NCI-H146 (cell line): ENCODE measurements around the gene ZP2.
"Not testable (repeated sequence)": the region's sequence is repeated elsewhere in the genome, so short reads cannot be mapped to it uniquely, and the experiment has no call there.

ENCODE experiments used
- DNase-seq: peaks from one replicate; lab custom pipeline; 2025; lab: John Stamatoyannopoulos, UW

Gene ZP2

DNA sequence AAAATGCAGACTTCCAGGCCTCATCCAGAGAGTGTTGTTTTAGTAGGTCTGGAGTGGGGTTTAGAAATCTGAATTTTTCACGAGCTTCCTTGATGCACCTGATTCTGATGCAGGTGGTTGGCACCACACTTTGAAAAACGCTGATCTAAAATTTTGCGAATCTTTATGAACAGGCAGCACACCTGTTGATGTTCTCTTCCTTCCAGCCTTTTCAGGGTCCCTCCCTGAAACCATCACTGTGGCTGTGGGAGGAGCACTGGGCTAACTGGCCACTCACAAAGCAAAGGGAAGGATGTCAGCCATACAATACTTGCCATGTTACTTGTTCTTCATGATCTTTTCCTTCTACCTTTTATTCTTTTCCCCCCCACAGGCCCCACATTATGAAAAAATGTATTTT lies 38.7 kb downstream of the ZP2 start:
- DNase-seq, result no peak

DNA sequence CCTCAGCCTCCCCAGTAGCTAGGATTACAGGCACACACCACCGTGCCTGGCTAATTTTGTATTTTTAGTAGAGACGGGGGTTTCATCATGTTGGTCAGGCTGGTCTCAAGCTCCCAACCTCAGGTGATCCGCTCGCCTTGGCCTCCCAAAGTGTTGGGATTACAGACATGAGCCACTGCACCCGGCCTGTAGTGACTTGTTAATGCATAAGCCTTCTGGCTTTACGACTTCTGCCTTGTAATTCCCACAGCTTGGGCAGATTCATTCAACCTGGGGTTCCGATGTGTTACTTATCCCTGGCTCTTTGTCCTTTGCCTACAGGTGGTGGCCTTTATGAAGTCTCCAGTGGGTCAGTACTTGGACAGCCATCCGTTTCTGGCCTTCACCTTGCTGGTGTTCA lies 41.3 kb downstream of the ZP2 start:
- not testable (repeated sequence) for DNase-seq

DNA sequence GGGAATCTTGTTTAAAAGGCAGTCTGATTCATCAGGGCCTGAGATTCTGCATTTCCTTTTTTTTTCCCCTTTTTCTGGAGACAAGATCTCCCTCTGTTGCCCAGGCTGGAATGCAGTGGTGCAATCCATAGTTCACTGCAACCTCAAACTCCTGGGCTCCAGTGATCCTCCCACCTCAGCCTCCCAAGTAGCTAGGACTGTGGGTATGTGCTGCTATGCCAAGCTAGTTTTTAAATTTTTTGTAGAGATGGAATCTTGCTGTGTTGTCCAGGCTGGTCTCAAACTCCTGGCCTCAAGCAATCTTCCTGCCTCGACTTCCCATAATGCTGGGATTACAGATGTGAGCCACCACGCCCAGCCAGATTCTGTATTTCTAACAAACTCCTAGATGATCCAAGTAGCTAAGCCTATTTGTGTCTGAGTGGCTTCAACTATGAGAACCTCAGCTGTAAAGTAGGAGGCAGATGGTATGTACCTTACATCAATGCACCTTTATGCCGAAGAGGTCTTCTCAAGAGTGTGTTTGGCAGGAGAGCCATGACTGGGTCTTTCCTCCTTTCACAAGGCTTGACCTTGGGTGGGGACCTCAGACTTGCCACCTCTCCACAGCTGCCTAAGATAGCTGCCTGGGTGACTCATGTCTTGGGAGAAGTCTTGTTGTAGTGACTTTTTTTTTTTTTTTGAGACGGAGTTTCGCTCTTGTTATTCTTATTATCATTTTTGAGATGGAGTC lies 42.0 kb downstream of the ZP2 start:
- DNase-seq, result no peak

DNA sequence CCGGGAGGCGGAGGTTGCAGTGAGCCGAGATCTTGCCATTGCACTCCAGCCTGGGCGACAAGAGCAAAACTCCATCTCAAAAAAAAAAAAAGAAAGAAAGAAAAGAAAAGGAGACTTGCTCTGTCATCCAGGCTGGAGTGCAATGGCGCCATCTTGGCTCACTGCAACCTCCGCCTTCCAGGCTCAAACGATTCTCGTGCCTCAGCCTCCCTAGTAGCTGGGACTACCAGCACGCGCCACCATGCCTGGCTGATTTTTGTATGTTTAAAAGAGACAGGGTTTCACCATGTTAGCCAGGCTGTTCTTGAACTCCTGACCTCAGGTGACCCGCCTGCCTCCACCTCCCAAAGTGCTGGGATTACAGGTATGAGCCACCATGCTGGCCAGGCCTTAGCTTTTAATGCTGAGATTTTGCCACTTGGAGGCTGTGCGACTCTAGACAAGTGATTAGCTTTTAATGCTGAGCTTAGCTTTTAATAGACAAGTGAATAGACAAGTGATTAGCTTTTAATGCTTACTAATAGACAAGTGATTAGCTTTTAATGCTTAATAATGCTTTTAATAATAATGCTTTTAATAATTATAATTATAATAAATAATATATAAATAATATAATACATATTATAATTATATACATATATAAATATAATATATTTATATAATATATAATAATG lies 43.3 kb downstream of the ZP2 start:
- DNase-seq, result no peak

DNA sequence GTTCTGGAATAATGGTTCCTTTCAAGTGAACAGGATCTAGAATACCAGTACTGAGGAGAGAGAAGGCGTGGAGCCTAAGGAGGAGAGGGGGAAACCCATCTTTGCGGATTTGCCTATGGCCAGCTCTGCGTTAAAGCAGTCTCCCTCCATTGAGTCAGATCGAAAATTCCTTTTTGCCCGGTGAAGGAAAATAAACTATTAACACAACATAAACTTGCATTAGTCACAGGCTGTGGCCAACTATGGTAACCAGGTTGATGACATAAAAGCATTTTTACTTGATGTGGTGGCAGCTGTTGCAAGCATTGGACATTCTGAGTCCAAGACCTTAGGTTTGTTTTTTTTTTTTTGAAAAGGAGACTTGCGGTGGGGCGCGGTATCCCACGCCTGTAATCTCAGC lies 44.0 kb downstream of the ZP2 start:
- DNase-seq, result no peak

DNA sequence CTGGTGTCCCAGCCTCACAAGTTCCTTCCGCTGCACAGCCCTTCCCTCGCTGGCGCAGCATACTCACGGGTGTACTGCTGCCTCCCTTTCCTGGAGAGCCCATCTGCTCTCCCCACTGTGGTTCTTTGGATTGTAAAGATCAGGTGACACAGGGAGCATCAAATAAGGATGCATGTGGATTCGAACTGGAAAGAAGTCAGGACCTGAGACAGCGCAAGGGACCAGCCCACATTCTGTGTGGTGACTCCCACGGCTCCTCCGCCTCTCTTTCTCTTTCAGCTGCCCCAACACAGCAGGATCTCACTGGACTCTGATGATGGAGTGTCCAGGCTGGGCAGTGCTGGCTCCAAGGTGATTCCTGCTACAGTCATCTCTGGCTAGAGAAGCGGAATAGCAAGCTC lies 44.8 kb downstream of the ZP2 start:
- DNase-seq, result no peak

DNA sequence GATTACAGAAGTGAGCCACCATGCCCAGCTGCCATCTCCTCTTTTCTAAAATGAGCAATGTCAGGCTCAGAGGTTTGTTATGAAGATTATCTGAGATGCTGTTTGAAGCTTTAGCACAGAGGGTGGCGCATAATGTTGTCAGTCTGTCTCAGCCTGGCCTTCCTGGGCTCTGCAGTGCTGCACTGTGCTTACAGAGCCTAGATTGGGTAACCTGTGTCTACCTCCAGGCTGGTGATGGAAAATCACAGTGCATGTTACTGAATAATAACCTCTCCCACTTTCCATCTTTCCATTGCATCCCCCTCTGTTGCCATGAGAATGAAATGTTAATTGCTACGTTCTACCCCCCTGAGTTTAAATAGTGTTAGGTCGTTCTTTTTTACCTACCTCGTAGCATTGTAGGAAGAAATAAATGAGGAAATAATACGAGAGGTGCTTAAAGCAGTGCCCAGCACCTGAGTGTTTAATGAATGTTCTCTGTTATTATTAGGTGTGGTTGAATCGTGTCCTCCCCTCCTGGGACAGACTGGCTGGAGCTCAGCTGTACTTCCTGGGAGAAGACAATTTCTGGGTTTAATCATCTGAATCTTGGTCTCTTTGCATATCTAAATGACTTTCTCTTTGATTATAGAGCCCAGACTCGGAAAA lies 46.7 kb downstream of the ZP2 start:
- no peak for DNase-seq

DNA sequence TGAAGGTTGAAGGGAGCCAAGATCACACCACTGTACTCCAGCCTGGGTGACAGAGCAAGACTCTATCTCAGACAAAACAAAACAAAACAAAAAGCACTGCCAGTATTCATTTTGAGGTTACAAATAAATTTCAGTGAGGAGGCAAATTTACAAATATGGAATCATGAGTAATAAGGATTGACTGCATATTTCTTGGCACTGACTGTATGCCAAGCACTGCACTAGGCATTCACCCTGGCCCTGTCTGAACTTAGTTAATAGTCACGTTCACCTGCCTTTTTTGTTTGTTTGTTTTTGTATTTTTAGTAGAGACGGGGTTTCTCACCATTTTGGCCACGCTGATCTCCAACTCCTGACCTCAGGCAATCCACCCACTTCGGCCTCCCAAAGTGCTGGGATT lies 47.8 kb downstream of the ZP2 start:
- no peak for DNase-seq

DNA sequence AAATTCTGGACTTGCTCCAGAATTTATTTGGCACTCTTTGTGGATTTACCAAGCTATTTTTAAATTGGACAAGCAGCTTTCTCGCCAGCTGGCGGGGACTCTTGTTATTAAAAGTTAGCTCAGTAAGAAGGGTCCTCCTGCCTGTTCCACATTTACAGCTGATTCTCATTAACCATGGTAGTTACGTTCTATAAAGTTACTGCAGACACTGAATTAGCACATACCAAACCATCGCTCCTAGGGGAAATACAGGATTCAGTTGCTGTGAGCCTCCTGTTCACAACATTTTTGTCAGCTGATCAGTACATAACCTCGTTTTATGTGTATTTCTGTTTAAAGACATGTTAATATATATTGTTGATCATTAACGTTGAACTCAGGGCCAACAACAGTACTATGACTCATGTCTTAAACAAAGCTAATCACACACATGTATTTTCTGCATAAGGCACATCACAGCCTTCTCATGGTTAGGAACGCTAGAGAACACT lies 48.7 kb downstream of the ZP2 start:
- no peak for DNase-seq

DNA sequence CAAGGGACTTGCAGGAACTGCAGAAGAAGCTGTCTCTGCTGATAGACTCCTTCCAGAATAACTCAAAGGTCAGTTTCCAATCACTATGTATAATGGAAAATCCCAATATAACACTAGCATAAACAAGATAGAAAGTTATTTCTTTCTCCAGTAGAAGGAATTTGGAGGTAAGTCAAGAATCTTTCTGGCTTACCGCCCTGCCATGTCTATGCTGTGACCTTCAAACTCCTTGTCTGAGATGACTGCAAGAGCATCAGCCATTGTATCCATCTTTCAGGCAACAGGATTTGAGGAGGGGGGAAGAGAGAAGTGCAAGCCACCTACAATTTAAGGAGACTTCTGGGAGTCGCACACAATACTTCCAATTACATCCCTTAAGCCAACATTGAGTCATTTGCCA lies 50.2 kb downstream of the ZP2 start:
- DNase-seq, result no peak

DNA sequence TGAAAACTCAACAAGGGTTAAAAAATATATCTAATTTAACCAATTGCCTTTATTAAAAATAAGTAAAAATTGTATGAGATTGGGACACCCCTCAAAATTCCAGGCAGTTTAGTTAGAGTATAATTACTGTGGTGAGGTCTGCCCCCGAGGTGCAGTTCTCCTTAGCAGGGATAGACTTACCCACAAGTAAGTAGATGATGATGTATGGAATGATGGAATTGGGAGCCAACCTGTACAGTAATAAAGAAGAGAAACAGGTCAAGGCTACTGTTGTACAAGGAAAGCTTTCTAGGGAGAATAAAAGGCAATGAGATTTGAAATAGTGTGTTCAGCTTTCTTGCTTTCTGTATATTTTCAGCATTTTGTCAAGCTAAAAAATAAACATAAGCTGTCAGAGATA lies 51.1 kb downstream of the ZP2 start:
- DNase-seq, result no peak

DNA sequence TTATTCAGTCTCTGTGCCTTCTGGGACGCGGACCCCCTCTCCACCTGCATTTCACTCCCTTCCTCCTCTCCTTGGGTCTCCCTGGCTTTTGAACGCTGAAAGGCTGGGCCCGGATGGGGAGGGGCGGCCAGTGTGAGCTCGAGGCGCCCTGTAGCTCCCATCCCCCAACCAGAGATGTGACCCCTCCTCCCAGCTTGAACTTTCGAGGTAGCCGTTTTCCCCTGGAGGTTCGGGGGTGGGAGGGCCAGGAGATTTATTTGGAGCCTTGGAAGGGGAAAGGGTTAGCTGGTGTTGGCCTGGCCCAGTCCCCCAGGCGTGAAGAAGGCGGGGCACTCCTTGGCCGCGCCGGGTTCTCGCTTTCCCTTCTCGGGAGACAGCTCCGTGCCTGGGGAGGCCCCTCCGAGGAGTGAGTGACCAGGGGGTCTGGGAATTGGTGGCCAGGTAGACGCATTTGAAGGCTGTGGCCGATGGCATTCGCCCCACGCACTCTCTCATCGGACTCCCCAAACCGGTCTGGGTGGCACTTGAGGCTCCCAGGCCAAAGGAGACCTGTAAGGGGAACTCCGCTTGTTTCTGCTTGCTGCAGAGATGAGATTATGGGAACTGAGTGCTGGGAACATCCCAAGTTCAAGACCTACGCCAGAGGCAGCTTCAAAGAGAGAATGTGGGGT lies 52.0 kb downstream of the ZP2 start:
- DNase-seq, result no peak

DNA sequence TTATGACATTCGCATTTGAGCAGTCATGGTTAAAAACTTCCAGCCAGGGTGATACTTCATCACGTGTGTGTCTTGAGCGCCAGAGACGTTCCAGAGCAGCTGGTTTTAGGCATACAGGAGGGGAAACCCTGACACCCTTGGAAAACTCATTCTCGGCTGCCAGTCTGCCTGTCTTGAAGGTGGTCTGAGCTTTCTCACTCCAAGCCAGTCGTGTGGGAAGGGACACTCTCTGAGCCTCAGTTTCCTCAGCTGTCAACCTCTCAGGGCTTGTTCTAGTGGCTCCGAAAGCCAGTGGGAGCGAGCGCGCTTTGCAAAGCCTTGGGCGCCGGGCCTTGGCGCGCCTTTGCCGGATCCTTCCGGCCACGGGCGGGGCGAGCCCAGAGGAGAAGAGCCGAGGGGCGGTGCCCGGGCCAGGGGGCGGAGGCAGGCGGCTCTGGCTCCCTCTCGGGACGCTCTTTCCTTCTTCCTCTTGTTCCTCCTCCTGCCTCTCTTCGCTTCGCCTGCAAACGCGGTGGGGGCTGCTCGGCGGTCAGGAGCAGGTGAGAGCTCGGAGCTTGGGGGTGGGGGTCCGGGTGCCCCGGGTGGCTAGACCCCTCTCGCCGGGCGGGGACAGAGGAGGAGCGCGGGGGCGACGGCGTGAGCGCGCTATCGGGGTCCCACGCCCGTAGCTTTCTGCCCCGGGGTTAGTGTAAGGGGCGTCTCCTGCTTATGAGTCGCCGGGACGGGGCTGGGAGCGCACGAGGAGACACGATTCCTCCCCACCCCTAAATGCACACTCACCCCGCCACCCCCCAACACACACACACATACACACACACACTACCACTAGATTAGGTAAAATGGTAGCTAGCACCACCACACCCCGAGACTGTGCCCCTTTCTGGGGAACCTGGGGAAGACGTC lies 52.9 kb downstream of the ZP2 start, which contains the start of gene LDAF1:
Gene LDAF1 (plus strand): TSS at position 467 of the 903 bp plus-strand sequence. CDS start 2,509 bp downstream, outside the sequence.
- DNase-seq, result peak; percentile 45

DNA sequence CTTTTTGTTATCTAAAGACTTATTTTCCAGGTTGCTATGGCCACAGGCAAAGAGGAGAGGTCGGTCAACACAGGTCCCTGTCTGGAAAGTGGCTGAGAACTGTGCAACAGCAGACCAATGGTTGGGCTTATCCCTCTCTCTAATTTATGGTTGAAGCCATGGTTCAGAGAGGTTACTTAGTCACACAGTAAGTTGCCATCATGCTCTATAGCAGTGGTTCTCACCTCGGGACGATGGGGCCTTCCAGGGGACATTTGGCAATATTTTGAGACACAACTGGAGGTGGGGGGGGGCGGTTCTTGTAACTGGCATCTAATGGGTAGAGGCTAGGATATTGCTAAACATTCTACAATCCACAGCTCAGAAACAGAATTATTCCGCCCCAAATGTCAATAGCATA lies 53.7 kb downstream of the ZP2 start:
- DNase-seq, result no peak

DNA sequence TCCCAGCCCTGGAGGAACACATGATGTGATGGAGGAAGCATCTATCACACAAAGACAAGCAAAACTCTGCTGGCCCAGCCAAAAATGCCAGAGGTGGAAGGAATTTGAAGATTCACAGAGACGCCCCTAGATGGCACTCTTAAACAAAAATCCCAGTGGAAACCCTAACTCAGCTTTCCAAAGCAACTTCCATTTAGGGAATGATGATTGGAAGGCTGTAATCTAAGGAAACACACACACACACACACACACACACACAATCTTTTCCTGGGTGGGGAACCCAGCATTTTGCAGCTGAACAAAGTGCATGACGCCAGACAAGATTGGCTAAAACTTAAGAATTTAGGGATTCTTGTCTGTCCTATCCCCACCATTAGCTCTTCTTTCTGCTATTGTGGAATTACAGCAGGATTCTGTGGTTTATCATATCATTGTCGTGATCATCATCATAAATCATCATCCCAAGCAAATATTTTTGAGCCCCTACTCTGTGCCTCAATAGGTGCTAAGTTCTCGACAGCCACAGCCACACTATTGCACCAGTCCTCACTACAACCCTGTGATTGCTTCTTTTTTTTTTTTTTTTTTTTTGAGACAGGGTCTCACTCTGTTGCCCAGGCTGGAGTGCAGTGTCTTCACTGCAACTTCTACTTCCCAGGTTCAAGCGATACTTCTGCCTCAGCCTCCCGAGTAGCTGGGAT lies 54.5 kb downstream of the ZP2 start:
- DNase-seq, result peak; percentile 50

DNA sequence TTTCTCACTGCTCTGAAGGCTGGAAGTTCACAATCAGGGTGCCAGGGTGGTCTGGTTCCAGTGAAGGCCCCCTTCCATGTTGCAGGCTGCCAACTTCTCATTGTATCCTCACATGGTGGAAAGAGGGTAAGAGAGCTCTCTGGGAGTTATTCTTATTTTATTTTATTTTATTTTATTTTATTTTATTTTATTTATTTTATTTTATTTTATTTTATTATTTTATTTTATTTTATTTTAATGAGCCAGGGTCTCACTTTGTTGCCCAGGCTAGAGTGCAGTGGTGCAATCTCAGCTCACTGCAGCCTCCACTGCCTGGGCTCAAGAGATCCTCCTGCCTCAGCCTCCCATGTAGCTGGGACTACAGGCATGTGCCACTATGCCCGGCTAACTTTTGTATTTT lies 55.4 kb downstream of the ZP2 start:
- not testable (repeated sequence) for DNase-seq

DNA sequence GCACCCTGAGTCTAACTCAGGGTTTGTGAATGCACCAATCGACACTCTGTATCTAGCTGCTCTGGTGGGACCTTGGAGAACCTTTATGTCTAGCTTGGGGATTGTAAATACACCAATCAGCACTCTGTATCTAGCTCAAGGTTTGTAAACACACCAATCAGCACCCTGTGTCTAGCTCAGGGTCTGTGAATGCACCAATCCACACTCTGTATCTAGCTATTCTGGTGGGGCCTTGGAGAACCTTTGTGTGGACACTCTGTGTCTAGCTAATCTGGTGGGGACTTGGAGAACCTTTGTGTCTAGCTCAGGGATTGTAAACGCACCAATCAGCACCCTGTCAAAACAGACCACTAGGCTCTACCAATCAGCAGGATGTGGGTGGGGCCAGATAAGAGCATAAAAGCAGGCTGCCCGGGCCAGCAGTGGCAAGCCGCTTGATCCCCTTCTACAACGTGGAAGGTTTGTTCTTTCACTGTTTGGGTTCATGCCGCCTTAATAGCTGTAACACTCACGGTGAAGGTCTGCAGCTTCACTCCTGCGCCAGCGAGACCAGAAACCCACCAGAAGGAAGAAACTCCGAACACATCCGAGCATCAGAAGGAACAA lies 58.1 kb downstream of the ZP2 start:
- DNase-seq, result not testable (repeated sequence)

DNA sequence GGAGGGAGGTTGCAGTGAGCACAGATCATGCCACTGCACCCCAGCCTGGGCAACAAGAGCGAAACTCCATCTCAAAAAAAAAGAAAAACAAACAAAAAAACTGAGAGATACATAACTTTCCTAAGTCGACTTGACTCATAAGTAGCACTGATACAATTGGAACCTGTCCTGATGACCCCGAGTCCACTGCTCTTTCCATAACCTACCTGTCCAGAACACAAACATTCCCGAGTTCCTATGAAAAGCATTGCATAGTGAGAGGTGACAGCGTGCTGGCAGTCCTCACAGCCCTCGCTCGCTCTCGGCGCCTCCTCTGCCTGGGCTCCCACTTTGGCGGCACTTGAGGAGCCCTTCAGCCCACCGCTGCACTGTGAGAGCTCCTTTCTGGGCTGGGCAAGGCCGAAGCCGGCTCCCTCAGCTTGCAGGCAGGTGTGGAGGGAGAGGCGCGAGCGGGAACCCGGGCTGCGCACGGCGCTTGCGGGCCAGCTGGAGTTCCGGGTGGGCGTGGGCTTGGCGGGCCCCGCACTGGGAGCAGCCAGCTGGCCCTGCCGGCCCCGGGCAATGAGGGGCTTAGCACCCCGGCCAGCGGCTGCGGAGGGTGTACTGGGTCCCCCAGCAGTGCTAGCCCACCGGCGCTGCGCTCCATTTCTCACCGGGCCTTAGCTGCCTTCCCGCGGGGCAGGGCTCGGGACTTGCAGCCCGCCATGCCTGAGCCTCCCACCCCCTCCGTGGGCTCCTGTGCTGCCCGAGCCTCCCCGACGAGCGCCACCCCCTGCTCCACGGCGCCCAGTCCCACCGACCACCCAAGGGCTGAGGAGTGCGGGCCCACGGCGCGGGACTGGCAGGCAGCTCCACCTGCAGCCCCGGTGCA lies 59.0 kb downstream of the ZP2 start:
- not testable (repeated sequence) for DNase-seq

DNA sequence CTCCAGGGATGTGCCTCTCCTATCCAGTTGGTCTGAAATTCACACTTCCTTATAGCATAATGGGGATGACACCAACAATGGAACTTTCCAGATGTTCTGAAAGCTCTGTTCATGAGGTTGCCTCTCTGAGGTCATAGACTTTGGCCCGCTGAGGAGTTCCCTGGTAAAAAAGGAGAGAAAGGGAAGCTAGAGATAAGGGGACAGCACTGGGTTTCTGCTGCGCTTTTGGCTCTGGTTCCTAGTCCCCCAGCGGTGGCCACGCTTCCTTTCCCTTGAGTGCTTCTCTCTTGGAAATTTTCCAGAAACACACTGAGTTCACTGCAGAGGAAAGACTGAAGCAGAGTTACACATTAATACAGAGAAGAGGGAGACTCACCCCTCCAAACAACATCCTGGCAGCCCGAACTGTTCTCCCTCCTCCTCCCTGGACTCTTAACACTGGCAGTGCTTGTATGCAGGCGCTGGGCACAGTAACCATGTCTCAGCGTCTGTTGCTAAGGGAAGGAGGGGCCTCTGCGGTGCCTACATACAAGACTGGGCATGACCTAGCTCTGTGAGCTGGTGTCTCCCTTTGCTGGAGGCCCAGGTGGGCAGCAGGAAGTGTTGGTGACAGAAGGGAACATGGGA lies 60.9 kb downstream of the ZP2 start, which contains the start of gene DNAH3:
Gene DNAH3 (minus strand): TSS at position 472 of the 627 bp plus-strand sequence. CDS start 527 bp downstream, outside the sequence.
- no peak for DNase-seq
